ENCODE data around the gene PKM.

GRCh38 chr15:72176159-72176558, 54.8 kb downstream of the PKM start:
- TF ChIP-seq POLR2A (IDR thresholded peaks at IDR 0.05; ENCODE audit: low read depth, low read length): no peak
- no peak for TF ChIP-seq CTCF (IDR thresholded peaks at IDR 0.05; ENCODE audit: extremely low read depth in 1 of 2, insufficient read depth in 1 of 2, low read depth in 1 of 2, low read length in 2 of 2)
- no peak for TF ChIP-seq EZH2 (IDR thresholded peaks at IDR 0.05; ENCODE audit: borderline replicate concordance, low read depth, low read length, severe bottlenecking)
- TF ChIP-seq MAX (IDR thresholded peaks at IDR 0.05; ENCODE audit: insufficient read depth, insufficient read length): no peak
- TF ChIP-seq POLR2AphosphoS5 (IDR thresholded peaks at IDR 0.05; ENCODE audit: insufficient read depth, low read depth, low read length): no peak
- no peak for TF ChIP-seq JUN (IDR thresholded peaks at IDR 0.05; ENCODE audit: borderline replicate concordance, insufficient read depth, insufficient read length, low read depth)
